SIG-M5 (cell line): ENCODE data around the gene BLID.

Source experiments
- DNase-seq: peaks from one replicate; lab custom pipeline; 2025; lab: John Stamatoyannopoulos, UW

Gene BLID

GRCh38 chr11:122105044-122105758 lies 10.8 kb downstream of the BLID start:
- DNase-seq: no peak

- DNase-seq: no peak
These were observed 11.7 kb downstream of the BLID start for GRCh38 chr11:122104341-122104740.

- no peak for DNase-seq
These were observed 12.3 kb downstream of the BLID start for GRCh38 chr11:122103726-122104125.

- DNase-seq: no peak
These were observed 12.7 kb downstream of the BLID start for GRCh38 chr11:122103321-122103720.

DNA sequence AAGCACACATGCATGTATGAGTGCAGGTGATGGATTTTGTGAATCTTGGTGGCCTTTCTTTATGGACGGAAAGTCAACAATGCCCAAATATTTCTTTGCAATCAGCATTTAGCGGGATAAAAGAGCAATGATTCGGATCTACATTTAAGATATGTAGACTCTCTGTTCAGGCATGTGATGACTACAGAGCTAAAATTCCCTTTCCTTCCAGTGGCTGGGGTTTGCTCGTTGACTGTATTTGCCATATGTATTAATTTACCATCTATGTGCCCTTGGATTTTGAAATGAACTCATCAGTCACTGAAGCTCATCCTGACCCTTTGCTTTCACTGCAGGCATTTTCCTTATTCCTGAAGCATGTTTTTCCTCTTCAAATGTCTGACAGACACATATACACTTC lies 13.6 kb downstream of the BLID start:
- no peak for DNase-seq

DNA sequence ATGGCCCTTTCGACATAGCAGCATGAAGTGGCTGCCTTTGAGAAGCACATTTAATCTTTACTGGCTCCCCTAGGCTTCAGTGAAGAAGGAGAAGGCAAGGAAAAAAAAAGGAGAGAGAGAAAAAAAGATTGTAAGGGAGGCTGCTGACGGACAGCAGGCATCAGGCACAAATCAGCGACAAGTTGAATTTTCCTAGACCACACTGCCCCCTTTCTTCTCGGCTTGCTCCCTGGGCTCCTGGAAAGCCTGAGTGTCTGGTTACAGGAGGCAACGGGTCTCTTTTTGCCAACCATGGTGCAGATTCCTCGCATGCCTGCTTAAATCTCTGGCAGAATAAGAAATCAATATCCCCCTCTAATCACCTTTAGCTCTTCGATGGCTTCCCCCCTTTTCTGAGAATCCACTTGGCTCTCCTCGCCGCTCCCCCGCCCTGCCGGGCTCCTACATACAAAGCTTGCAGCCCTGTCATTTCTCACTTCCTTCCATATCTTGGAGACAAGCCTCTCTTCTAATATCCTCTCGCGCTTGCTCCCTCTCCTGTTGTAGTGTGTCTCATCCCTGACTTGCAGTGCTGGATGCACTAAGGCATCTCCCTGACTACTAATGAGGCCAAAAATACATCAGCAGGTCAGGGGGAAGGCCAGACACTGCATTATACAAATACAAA lies 14.3 kb downstream of the BLID start:
- no peak for DNase-seq

GRCh38 chr11:122100756-122101080 lies 15.3 kb downstream of the BLID start:
- DNase-seq: no peak

GRCh38 chr11:122100037-122100755 lies 15.8 kb downstream of the BLID start:
- no peak for DNase-seq

DNA sequence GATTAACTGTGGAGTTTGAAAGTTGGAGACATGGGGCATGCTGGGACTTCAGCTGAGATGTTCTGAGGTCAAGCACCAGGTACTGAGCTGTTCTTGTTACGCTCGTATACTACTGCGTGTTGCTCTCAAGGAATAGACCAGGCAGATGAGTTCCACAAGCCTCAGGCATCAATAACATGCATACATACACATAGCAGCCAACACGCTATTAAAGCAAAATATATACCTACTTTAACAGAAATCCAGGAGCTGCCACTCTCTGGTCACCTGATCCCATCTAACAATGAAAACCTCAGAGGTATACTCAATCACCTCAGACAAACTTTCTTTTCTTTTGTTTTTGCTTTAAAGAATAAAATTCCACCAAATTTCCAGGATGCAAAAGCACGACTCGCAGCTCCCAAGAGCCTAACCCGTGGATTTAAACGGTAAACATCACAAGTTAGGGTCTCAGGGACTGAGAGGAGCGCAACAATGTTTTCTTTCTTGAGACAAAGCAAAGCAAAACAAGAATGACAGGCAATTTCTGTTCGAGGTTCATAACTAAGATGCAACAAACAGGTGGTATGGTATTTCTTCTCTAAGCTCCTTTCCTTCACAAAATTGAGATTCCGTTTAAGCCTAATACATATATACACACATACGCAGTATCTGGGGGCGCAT lies 16.5 kb downstream of the BLID start:
- no peak for DNase-seq

DNA sequence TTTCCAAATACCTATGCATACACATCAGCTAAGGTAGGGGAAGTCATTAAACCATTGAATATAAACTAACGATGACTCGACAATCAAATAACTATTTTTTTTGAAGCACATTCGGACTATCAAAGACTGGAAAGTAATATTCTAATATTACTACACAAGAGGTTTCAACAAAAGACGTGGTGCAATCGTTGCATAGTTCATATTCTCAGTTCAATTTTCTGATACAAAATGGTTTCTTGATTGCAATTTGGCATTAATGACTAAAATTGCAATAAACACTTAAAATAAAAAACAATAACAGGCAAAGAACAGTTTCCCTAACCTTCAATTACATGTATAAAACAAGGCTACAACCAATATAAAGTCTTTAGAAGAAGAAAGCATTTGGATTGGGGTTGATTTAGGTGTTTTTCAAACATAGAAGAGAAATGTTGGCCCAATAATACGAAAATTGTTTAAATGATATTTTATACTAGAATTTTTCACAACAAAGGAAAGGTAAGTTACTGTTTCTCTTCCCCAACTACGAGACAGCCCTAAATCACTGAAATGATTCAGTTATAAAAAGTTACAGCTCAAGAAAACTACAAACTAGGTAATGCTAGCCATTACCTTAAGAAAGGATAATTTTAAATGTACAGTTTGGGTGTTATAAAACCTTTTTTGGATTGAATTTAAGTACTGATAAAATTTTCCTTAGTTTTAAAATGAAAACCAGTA lies 17.6 kb downstream of the BLID start:
- DNase-seq: no peak

DNA sequence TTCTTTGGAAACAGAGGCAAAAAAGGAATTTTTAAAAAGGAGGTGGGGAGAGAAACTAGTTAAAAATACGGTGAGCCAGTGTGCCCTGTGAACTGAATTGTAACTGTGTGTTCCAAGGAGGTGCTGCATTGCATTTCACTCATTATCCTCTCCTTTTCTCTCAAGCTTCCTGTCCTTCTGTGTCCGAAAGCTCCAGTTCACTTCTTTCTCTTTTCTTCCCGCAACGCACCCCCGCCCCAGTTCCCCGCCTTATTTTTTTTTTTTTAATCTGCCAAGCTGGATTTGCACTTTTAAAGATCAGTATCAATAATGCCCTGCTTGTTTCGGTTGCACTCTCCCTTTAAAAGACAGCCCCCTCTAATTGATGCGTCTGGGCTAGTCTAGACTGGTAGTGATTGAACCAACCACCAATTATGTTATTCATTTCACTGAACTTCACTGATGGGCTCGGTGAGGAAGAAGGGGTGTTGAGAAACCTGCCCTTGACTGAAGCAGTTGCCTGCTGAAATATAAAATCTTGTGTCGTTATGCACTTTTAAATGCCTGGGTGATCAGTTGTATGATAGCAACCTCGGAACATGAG lies 18.5 kb downstream of the BLID start:
- no peak for DNase-seq

GRCh38 chr11:122096272-122097112 lies 19.5 kb downstream of the BLID start:
- no peak for DNase-seq

DNA sequence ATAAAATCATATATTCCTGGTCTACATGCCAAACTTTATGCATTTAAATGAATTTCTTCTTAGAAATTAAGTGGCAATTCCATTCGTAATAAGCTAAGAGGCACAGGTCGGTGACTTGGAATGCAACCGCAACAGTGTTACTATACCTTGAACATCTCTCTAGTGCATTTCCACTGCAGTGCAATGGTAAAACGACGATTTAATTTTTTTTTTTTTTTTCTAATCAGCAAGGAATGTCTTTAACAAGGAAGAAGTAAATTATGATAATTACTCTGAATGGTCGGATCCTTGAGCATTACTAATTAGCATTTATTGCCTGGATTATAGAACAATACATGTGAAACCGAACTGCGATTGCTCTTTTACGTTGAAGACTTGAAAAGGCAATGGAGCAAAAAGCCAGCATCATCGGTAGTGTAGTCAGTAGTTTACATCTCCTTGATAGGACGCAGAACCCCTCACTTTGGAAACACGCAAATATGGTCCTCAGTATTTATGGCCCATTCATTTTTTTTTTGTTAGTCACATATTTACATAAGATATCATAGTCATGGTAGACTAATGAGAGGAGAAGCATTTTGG lies 20.2 kb downstream of the BLID start:
- DNase-seq: no peak

GRCh38 chr11:122094836-122095235 lies 21.2 kb downstream of the BLID start:
- DNase-seq: no peak

- no peak for DNase-seq
These were observed 22.2 kb downstream of the BLID start for GRCh38 chr11:122093731-122094275.

- no peak for DNase-seq
These were observed 24.2 kb downstream of the BLID start for GRCh38 chr11:122091835-122092234.

DNA sequence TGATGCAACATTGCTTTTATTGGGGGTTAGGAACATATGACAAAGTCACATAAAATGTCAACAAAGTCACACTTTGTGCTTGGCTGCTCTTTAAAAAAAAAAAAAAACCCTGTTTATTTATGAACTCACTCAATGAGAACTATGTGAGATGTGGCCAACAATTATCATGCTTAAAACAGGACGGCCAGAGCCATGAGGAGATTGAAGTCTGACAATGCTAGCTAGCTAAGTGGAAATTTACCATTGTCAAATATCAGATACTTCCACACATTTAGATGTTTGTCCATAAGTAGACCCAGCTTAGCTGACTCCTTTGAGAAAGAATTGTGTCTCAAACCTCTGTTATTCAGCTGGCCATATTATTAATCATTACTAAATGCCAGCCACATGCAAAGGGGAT lies 26.9 kb downstream of the BLID start:
- no peak for DNase-seq

DNA sequence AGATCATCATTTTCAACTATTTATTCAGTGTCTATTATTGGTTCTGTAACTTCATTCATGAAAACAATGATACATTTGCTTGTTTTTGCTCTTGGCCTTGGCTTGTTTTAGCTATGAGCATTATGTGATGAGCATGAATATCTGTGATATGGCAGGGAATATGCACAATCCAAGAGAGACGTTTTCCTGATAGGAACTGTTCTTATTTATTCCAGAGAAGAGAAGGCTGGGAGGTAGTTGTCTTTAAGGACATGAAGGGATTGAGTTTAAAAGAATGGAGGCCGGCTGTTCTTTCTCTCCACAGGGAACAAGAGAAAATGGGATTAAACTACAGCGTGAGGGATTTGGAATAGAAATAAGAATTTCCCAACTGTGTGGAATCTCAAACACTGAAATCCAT lies 30.3 kb downstream of the BLID start:
- no peak for DNase-seq

- no peak for DNase-seq
These were observed 30.8 kb downstream of the BLID start for GRCh38 chr11:122085264-122085663.

GRCh38 chr11:122082205-122082604 lies 33.8 kb downstream of the BLID start:
- DNase-seq: no peak
